Lung (tissue), 16 donors: ENCODE measurements around the gene STRA6. TPM values are rescaled to one million over a fixed set of nuclear protein-coding genes. Genes with fewer than 3 reads are reported as not detected.

ENCODE experiments used
- ATAC-seq: fragments of 200-7000 bp; cut with Tn5 transposase; one replicate; pipeline ENCODE4 v1.9.1; 2020; ENCODE audit warnings: moderate number of reproducible peaks; ENCODE audit not compliant: insufficient read depth, low FRiP score
- DNase-seq, 3 donors: peaks; one replicate each; pipeline ENCODE4 v3.0.0-alpha.2; 2013 to 2017
- H3K27ac ChIP-seq, 2 donors: one replicate each; pipeline ENCODE4 v1.5.1; 2013; ENCODE audit warnings: mild to moderate bottlenecking in 2 of 2, moderate library complexity in 2 of 2, control low read depth in 1 of 2, inconsistent platforms in 1 of 2, low read depth in 1 of 2, low read length in 1 of 2
- H3K27me3 ChIP-seq, 3 donors: one replicate each; pipeline ENCODE4 v1.5.1; 2013; ENCODE audit warnings: low read length in 2 of 3; ENCODE audit not compliant: control insufficient read depth in 3 of 3, insufficient read depth in 3 of 3
- H3K36me3 ChIP-seq, 4 donors: one replicate each; pipeline ENCODE4 v1.5.1; 2013; ENCODE audit warnings: low read length in 4 of 4, mild to moderate bottlenecking in 1 of 4, moderate library complexity in 1 of 4; ENCODE audit not compliant: control insufficient read depth in 4 of 4, insufficient read depth in 4 of 4
- H3K4me1 ChIP-seq, 5 donors: one replicate each; pipeline ENCODE4 v1.5.1; 2013; ENCODE audit warnings: low read length in 5 of 5, mild to moderate bottlenecking in 2 of 5, moderate library complexity in 1 of 5; ENCODE audit not compliant: control insufficient read depth in 5 of 5, insufficient read depth in 5 of 5
- H3K4me3 ChIP-seq: one replicate; pipeline ENCODE4 v1.5.1; 2013; ENCODE audit warnings: mild to moderate bottlenecking, control low read depth, moderate library complexity
- H3K9ac ChIP-seq, 2 donors: one replicate each; pipeline ENCODE4 v1.5.1; 2013; ENCODE audit warnings: low read length in 2 of 2, control low read depth in 1 of 2; ENCODE audit not compliant: insufficient read depth in 1 of 2
- H3K9me3 ChIP-seq, 4 donors: one replicate each; pipeline ENCODE4 v1.5.1; 2013; ENCODE audit warnings: low read length in 3 of 4, mild to moderate bottlenecking in 1 of 4, moderate library complexity in 1 of 4; ENCODE audit not compliant: control insufficient read depth in 4 of 4, insufficient read depth in 3 of 4
- WGBS, 2 donors: extraction: QIAGEN DNeasy Blood & Tissue Kit; methylation state at CpG; one replicate each; pipeline ENCODE4 v1.1.7; 2013; 5-methylcytosine and 5-hydroxymethylcytosine counted together
- long read RNA-seq, 5 donors: transcript quantifications; one replicate each; lab custom pipeline, GENCODE V29; 2026
- polyA plus RNA-seq, 2 donors: library from polyadenylated mRNA; stranded (reverse); fragments of 200-250 nt; gene quantifications; one replicate each; pipeline ENCODE4 v1.2.1, GENCODE V29; 2013
- total RNA-seq, 2 donors: library from RNA; depleted of rRNA in 1 of 2; stranded (reverse); fragments of >200 nt in 1 of 2; gene quantifications; one replicate each; pipeline ENCODE4 v1.2.1, GENCODE V29; 2014 to 2021
- TF ChIP-seq, protein P1 (sequence below): IDR thresholded peaks from 2 replicates; pipeline ENCODE4 v1.5.1; 2012; ENCODE audit warnings: mild to moderate bottlenecking; ENCODE audit errors: control extremely low read depth, extremely low read depth
- donor health status: control.
- donor health status: control.
- donor health status: Bipolar disorder and iron deficiency.
- donor health status: healthy.
- donor health status: DM: yes; HTN: yes; CAD: no.

The STRA6 gene, protein sequence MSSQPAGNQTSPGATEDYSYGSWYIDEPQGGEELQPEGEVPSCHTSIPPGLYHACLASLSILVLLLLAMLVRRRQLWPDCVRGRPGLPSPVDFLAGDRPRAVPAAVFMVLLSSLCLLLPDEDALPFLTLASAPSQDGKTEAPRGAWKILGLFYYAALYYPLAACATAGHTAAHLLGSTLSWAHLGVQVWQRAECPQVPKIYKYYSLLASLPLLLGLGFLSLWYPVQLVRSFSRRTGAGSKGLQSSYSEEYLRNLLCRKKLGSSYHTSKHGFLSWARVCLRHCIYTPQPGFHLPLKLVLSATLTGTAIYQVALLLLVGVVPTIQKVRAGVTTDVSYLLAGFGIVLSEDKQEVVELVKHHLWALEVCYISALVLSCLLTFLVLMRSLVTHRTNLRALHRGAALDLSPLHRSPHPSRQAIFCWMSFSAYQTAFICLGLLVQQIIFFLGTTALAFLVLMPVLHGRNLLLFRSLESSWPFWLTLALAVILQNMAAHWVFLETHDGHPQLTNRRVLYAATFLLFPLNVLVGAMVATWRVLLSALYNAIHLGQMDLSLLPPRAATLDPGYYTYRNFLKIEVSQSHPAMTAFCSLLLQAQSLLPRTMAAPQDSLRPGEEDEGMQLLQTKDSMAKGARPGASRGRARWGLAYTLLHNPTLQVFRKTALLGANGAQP
- total RNA-seq (1 to 10 TPM in 1 of 2 donors, under 1 TPM in 1; 0.40 to 2.6 TPM), polyA plus RNA-seq (1 to 10 TPM in 1 of 2 donors, under 1 TPM in 1; 0.49 to 1.1 TPM)
- long read RNA-seq, donor 1 = 0 reads
- long read RNA-seq, donor 2 = 0 reads
- long read RNA-seq, donor 3 = 0 reads
- long read RNA-seq, donor 4 = 0 reads
- long read RNA-seq, donor 5, partial matches to known transcripts = 0 of 1 reads
- long read RNA-seq, donor 5, other reads (novel, unspliced or antisense) = 0 of 1 reads

DNA sequence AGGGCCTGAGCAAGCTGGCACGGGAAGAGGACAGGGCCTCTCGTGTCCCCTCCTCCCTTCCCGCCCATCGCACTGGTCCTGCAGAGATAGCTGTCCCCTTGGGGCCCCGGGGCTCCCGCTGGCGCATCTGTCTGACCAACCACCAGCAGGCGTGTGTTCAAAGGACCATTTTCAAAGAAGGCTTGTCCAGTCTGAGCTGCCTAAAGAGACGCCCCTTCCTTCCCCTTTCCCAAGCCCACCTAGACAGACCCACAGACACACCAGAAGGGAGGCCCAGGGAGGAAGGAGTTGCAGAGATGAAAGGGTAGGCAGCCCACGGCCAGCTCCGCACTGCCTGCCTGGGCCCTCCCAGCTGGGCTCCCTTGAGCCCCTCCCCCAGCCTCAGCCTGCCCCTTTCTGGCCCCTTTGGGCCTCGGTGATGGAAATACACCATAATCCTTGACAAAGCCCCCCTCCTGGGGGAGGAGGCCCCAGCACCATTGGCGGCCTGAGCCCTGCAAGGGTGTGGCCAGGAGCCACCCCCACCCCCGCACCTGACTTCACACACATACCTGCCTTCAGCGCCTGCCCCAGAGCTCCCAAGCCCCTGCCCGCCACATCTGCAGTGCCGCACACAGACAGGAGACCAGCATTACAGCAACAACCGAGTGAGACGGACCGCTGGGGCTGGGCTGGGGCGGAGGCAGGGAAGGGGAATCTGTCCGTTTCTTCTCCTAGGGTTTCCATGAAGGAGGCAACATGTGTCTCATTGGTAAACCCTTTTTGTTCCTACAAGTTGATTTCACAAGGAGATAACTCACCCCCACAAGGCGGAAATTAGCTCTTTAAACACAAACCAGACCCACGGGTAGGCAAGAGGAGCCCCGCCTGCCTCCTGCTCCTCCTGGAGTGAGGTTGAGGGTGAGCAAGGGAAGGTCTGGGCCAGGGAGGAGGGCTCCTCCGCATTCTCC, at the start of gene STRA6:
TSS of gene STRA6 (minus strand) at position 336 of the 950 bp plus-strand sequence. CDS start 520 bp downstream, outside the sequence.
- DNase-seq (peak; percentile 60 to 68 (median 64)), ATAC-seq (no peak)
- peaks cover 0 to 56% (median 6%) of the 10 kb centered on the region in 5 donors for H3K4me1 ChIP-seq
- no peaks in the 10 kb centered on the region for H3K36me3 ChIP-seq
- no peaks in the 10 kb centered on the region for H3K9me3 ChIP-seq
- H3K9ac ChIP-seq = no peak within 1 kb of the TSS
- TF ChIP-seq, protein P1, sequence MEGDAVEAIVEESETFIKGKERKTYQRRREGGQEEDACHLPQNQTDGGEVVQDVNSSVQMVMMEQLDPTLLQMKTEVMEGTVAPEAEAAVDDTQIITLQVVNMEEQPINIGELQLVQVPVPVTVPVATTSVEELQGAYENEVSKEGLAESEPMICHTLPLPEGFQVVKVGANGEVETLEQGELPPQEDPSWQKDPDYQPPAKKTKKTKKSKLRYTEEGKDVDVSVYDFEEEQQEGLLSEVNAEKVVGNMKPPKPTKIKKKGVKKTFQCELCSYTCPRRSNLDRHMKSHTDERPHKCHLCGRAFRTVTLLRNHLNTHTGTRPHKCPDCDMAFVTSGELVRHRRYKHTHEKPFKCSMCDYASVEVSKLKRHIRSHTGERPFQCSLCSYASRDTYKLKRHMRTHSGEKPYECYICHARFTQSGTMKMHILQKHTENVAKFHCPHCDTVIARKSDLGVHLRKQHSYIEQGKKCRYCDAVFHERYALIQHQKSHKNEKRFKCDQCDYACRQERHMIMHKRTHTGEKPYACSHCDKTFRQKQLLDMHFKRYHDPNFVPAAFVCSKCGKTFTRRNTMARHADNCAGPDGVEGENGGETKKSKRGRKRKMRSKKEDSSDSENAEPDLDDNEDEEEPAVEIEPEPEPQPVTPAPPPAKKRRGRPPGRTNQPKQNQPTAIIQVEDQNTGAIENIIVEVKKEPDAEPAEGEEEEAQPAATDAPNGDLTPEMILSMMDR = no peak
- H3K27me3 ChIP-seq = no peaks in the 10 kb centered on the region
- 55 to 58% methylated on average over 23 to 26 of the region's 26 CpGs for WGBS, 2 donors
- H3K4me3 ChIP-seq = no peak within 1 kb of the TSS
- no peak within 1 kb of the TSS for H3K27ac ChIP-seq

DNA sequence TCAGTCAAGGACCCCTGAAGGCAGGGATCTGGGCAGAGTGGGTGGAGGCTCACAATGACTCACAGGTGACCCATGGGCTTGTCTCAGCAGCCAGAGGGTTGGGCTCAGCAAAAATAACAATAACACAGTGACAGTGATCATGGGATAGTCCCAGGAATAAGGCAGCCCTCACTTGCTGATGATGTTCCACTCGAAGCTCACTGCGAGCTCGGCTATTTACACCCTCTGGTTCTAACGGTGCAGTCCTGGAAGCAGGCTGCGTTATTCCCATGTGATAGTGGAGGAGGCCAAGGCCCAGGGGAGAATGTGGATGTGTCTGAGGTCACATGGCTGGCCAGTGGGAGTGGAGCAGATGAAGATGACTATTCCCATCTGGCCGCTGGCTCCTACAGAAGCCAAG, 49.7 kb upstream of the STRA6 start:
- Histone ChIP-seq H3K36me3 (no peaks in the 10 kb centered on the region), H3K9me3 (no peaks in the 10 kb centered on the region), H3K4me1 (peaks cover 0 to 9% (median 0%) of the 10 kb centered on the region in 5 donors), H3K27ac (no peak overlapping the region), H3K4me3 (no peak overlapping the region), H3K9ac (no peak overlapping the region), H3K27me3 (peaks cover 0 to under 1% (median 0%) of the 10 kb centered on the region in 3 donors)
- WGBS, 2 donors = 77 to 90% methylated on average over 6 of the region's 6 CpGs
- no peak for DNase-seq
- TF ChIP-seq, protein P1 = no peak
- ATAC-seq = no peak

DNA sequence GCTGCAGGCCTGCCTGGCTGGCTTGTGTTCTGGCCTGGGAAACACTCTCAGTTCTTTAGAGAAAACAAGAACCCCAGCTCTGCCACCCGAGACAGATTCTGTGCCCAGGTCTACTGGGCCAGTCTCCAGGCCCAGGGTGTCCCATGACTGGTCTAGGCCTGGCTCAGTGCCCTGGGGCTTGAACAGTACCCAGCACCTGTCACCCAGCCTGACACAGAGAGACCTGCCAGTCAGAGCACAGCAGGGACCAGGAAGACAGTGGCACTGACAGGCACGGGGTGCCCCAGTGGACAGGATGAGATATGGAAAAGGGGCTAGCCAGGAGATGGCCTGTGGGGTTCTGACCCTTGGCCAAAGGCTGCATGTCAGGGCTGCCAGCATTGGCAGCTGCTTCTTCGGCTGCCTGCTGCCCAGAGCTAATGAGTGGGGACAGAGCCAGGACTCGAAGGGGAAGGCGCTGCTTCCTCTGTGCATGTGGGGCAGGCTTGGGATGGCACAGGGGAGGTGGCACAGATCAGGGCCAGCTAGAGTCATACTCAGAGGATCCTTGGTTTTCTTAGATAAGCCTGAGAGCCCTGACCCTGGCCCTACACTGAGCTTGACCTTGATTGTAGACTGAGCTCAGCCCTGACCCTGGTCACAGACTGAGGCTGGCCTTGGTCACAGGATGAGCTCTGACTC, 48.7 kb upstream of the STRA6 start:
- DNase-seq = no peak
- H3K4me1 ChIP-seq = peaks cover 0 to 9% (median 0%) of the 10 kb centered on the region in 5 donors
- H3K9me3 ChIP-seq = no peaks in the 10 kb centered on the region
- peaks cover 0 to 3% (median 0%) of the 10 kb centered on the region in 3 donors for H3K27me3 ChIP-seq
- no peaks in the 10 kb centered on the region for H3K36me3 ChIP-seq
- H3K4me3 ChIP-seq = no peak overlapping the region
- TF ChIP-seq, protein P1 = no peak
- no peak for ATAC-seq
- 68 to 88% methylated on average over 5 of the region's 5 CpGs for WGBS, 2 donors
- no peak overlapping the region for H3K9ac ChIP-seq
- H3K27ac ChIP-seq = no peak overlapping the region
